Stimulated activated memory B cell treated with anti-CD40 and anti-IgM and Interleukin-4, amounts not matched to agents 10 μg/mL and 1 μg/mL and 100 μg/mL, for 72 hours (primary cell): Measurements from ENCODE around the gene CORO1A.
"Not testable (repeated sequence)": the region's sequence is repeated elsewhere in the genome, so short reads cannot be mapped to it uniquely, and the experiment has no call there.

Source experiments
- ATAC-seq: fragments of 150-1000 bp; cut with Tn5 transposase; 2 replicates; pipeline ENCODE4 v1.10.0; 2021
- H3K27ac Mint-ChIP-seq: one replicate; pipeline ENCODE4 v1.8.0; 2022; ENCODE audit warnings: mild to moderate bottlenecking, mixed read lengths
- H3K27me3 Mint-ChIP-seq: one replicate; pipeline ENCODE4 v1.8.0; 2022; ENCODE audit warnings: mixed read lengths
- H3K36me3 Mint-ChIP-seq: one replicate; pipeline ENCODE4 v1.8.0; 2022; ENCODE audit warnings: mixed read lengths
- H3K4me1 Mint-ChIP-seq: one replicate; pipeline ENCODE4 v1.8.0; 2022; ENCODE audit warnings: mixed read lengths
- H3K4me3 Mint-ChIP-seq: one replicate; pipeline ENCODE4 v1.8.0; 2022; ENCODE audit warnings: mild to moderate bottlenecking, moderate library complexity, mixed read lengths
- H3K9me3 Mint-ChIP-seq: one replicate; pipeline ENCODE4 v1.8.0; 2022; ENCODE audit warnings: mixed read lengths

The CORO1A gene

DNA sequence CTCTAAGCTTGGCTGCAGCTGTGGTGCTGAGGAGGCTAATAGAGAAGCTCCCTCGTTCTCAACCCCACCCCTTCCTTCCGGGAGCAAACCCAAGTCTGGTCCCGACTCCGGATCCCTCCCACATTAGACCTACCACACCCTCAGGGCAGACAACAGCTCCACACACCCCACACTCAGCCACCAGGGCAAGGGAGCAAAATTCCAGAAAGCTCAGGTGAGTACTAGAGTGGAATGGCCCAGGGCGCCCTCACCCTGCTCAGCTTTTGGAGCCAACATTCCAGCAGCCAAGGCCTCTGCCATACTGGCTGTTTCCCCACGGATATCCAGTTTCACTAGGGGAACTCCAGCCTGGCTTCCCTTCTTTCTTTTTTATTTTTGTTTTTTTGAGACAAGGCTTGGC is 25.6 kb downstream of the CORO1A start:
- H3K4me1 Mint-ChIP-seq, H3K27me3 Mint-ChIP-seq, H3K27ac Mint-ChIP-seq, H3K9me3 Mint-ChIP-seq, H3K4me3 Mint-ChIP-seq, H3K36me3 Mint-ChIP-seq: not testable (repeated sequence)
- ATAC-seq = peak; percentile 51

DNA sequence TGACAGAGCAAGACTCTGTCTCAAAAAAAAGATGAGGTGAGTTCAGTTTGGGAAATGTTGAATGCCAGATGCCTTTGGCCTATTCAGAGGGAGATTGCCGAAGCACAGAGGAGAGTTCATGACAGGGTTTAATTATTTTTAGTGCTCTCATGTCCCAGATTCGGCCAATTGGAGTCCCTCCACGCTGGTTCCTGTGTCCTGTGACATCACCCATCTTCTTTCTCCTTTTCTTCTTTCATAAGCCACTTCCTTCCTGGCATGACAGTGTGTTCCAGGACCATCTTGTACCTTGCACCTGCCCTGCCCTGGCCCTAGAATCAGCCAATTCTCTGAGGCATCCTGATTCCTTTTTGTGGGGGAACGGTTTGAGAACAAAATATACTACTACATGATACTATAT is 28.0 kb downstream of the CORO1A start:
- not testable (repeated sequence) for ATAC-seq, H3K4me1 Mint-ChIP-seq, H3K27ac Mint-ChIP-seq, H3K9me3 Mint-ChIP-seq, H3K4me3 Mint-ChIP-seq, H3K27me3 Mint-ChIP-seq, H3K36me3 Mint-ChIP-seq

- not testable (repeated sequence) for ATAC-seq, H3K36me3 Mint-ChIP-seq, H3K27ac Mint-ChIP-seq, H3K4me3 Mint-ChIP-seq, H3K27me3 Mint-ChIP-seq, H3K9me3 Mint-ChIP-seq, H3K4me1 Mint-ChIP-seq
These were observed 33.7 kb downstream of the CORO1A start for GRCh38 chr16:30217082-30217481.
